Testis (tissue), 3 donors: ENCODE results near the gene GNAT1. TPM values are rescaled to one million over a fixed set of nuclear protein-coding genes. Genes with fewer than 3 reads are reported as not detected.
A peak's percentile ranks its signal among the peaks of the same experiment; 100 is the strongest.

ENCODE experiments used
- DNase-seq: peaks from one replicate; pipeline ENCODE4 v3.0.0-alpha.2; 2019
- H3K27ac ChIP-seq, 2 donors: fragments of 200-600 bp; sonication (generic); one replicate each; pipeline ENCODE4 v1.5.1; 2019
- H3K27me3 ChIP-seq: fragments of 200-600 bp; sonication (generic); one replicate; pipeline ENCODE4 v1.5.1; 2019
- H3K36me3 ChIP-seq: fragments of 200-600 bp; sonication (generic); one replicate; pipeline ENCODE4 v1.5.1; 2017; ENCODE audit warnings: low read depth; ENCODE audit errors: missing control alignments
- H3K4me1 ChIP-seq: fragments of 200-600 bp; sonication (generic); one replicate; pipeline ENCODE4 v1.5.1; 2019
- H3K4me3 ChIP-seq, 2 donors: fragments of 200-600 bp; sonication (generic); one replicate each; pipeline ENCODE4 v1.5.1; 2017 to 2019
- H3K9me3 ChIP-seq: fragments of 200-600 bp; sonication (generic); one replicate; pipeline ENCODE4 v1.5.1; 2017
- CTCF ChIP-seq, 3 experiments: fragments of 450-650 bp in 2 of 3; fragments of 200-600 bp in 1 of 3; sonication (generic) in 1 of 3; IDR thresholded peaks; one replicate each; pipeline ENCODE4 v1.5.1; 2016 to 2019; ENCODE audit warnings: antibody characterized with exemption in 3 of 3, mild to moderate bottlenecking in 2 of 3, moderate library complexity in 1 of 3
- POLR2A ChIP-seq: fragments of 450-650 bp; IDR thresholded peaks from one replicate; pipeline ENCODE4 v1.6.1; 2017; ENCODE audit warnings: antibody characterized with exemption, mild to moderate bottlenecking, moderate library complexity
- WGBS, 2 donors: methylation state at CpG; one replicate each; pipeline ENCODE4 v1.1.5; 2018; 5-methylcytosine and 5-hydroxymethylcytosine counted together
- intact Hi-C: fragments of 100-400 bp; cut with DNase I; formaldehyde crosslinking; loops from one replicate; pipeline ENCODE4 v1.15.1; 2023; ENCODE audit warnings: low total_unique reads
- polyA plus RNA-seq: library from polyadenylated mRNA; stranded (reverse); fragments of 350-450 nt; fragmentation: Illumina TruSeq; extraction: RNeasy Lipid Tissue Mini Kit (QIAGEN cat#74804); gene quantifications from one replicate; pipeline ENCODE4 v1.2.3, GENCODE V29; 2014; ENCODE audit warnings: low read depth, low replicate concordance; ENCODE audit not compliant: insufficient read depth
- total RNA-seq, 2 donors: library from RNA; depleted of rRNA; stranded (reverse); fragments of >200 nt; gene quantifications; one replicate each; pipeline ENCODE4 v1.2.3, GENCODE V29; 2016

Gene GNAT1
- total and polyA plus RNA-seq, 3 donors from 2014 or later, result 0.93 to 2.3 (median 1.2) TPM

- peak; percentile 91 for DNase-seq
- no peaks in the 10 kb centered on the region for H3K9me3 ChIP-seq
- H3K27ac ChIP-seq, result peak overlapping the region; percentile 81 to 89
- TF ChIP-seq CTCF (IDR thresholded peaks at IDR 0.05), result no peak
- TF ChIP-seq POLR2A, result no peak
- WGBS, 2 donors, result 0% methylated on average over 16 to 26 of the region's 31 CpGs
- peaks cover 36% of the 10 kb centered on the region for H3K4me1 ChIP-seq
- no peaks in the 10 kb centered on the region for H3K27me3 ChIP-seq
- intact Hi-C loops, result no loop called here
- peak overlapping the region; percentile 84 to 86 for H3K4me3 ChIP-seq
- H3K36me3 ChIP-seq, result no peaks in the 10 kb centered on the region
These were observed 46.5 kb downstream of the GNAT1 start for GRCh38 chr3:50237754-50238548.

GRCh38 chr3:50238549-50239026, 47.2 kb downstream of the GNAT1 start:
- H3K4me1 ChIP-seq, result peaks cover 41% of the 10 kb centered on the region
- H3K27me3 ChIP-seq, result no peaks in the 10 kb centered on the region
- intact Hi-C loops, result no loop called here
- TF ChIP-seq CTCF (IDR thresholded peaks at IDR 0.05) (no peak), POLR2A (no peak)
- H3K4me3 ChIP-seq, result peak overlapping the region in 1 of 2 donors; percentile 84
- WGBS, 2 donors, result 52% methylated on average over 7 of the region's 7 CpGs; no CpG with 5 or more reads in 1 of the 2 donors
- DNase-seq, result peak; percentile 90
- H3K36me3 ChIP-seq, result no peaks in the 10 kb centered on the region
- no peaks in the 10 kb centered on the region for H3K9me3 ChIP-seq
- H3K27ac ChIP-seq, result peak overlapping the region; percentile 81 to 89

GRCh38 chr3:50239649-50240048, 48.2 kb downstream of the GNAT1 start:
- intact Hi-C loops, result no loop called here

GRCh38 chr3:50241163-50241562, 49.8 kb downstream of the GNAT1 start:
- Histone ChIP-seq H3K9me3 (no peaks in the 10 kb centered on the region), H3K4me1 (peaks cover 58% of the 10 kb centered on the region), H3K27ac (no peak overlapping the region), H3K27me3 (no peaks in the 10 kb centered on the region), H3K4me3 (no peak overlapping the region), H3K36me3 (no peaks in the 10 kb centered on the region)
- WGBS, 2 donors, result 60 to 74% methylated on average over 2 to 4 of the region's 4 CpGs
- no peak for DNase-seq
- TF ChIP-seq POLR2A (no peak), CTCF (IDR thresholded peaks at IDR 0.05) (no peak)
- intact Hi-C loops, result no loop called here

More at GRCh38 chr3:50239649-50240048, 48.2 kb downstream of the GNAT1 start:
- Histone ChIP-seq H3K27ac (peak overlapping the region in 1 of 2 donors; percentile 89), H3K36me3 (no peaks in the 10 kb centered on the region), H3K27me3 (no peaks in the 10 kb centered on the region), H3K4me3 (no peak overlapping the region), H3K4me1 (peaks cover 45% of the 10 kb centered on the region), H3K9me3 (no peaks in the 10 kb centered on the region)
- TF ChIP-seq CTCF (IDR thresholded peaks at IDR 0.05) (no peak), POLR2A (no peak)
- 71 to 81% methylated on average over 4 of the region's 4 CpGs for WGBS, 2 donors
- DNase-seq, result no peak
